Progenitor cell of endocrine pancreas (in vitro differentiated cells): ENCODE results near the gene INTS11. TPM values are rescaled to one million over a fixed set of nuclear protein-coding genes. Genes with fewer than 3 reads are reported as not detected.

Source experiments
- DNase-seq: peaks from one replicate; pipeline ENCODE4 v3.0.0; 2021; ENCODE audit warnings: low spot score; ENCODE audit not compliant: unreplicated experiment
- H3K27ac Mint-ChIP-seq: 2 replicates; pipeline ENCODE4 v1.8.0; 2021; ENCODE audit warnings: mild to moderate bottlenecking, moderate library complexity, mixed read lengths
- H3K27me3 Mint-ChIP-seq: 2 replicates; pipeline ENCODE4 v1.8.0; 2021; ENCODE audit warnings: mixed read lengths
- H3K36me3 Mint-ChIP-seq: 2 replicates; pipeline ENCODE4 v1.8.0; 2022; ENCODE audit warnings: mixed read lengths; ENCODE audit not compliant: insufficient read depth
- H3K4me1 Mint-ChIP-seq: 2 replicates; pipeline ENCODE4 v1.8.0; 2021; ENCODE audit warnings: low read depth, mixed read lengths
- H3K4me3 Mint-ChIP-seq: 2 replicates; pipeline ENCODE4 v1.8.0; 2021; ENCODE audit warnings: low read depth, mild to moderate bottlenecking, moderate library complexity, mixed read lengths
- H3K9me3 Mint-ChIP-seq: 2 replicates; pipeline ENCODE4 v1.8.0; 2021; ENCODE audit warnings: low read depth, mixed read lengths
- CTCF ChIP-seq: fragments of 200-600 bp; sonication (generic); IDR thresholded peaks from one replicate; pipeline ENCODE4 v1.5.0; 2021; ENCODE audit warnings: antibody characterized with exemption, mild to moderate bottlenecking; ENCODE audit not compliant: unreplicated experiment
- total RNA-seq: library from RNA; stranded (reverse); gene quantifications from 2 replicates; pipeline ENCODE4 v1.2.1, GENCODE V29; 2021

INTS11 gene
- total RNA-seq, 1 donor from 2014 or later = 177 TPM

- Mint-ChIP-seq H3K4me3 (no peak overlapping the region), H3K9me3 (no peaks in the 10 kb centered on the region), H3K36me3 (no peaks in the 10 kb centered on the region), H3K4me1 (no peaks in the 10 kb centered on the region), H3K27me3 (no peaks in the 10 kb centered on the region), H3K27ac (no peak overlapping the region)
- no peak for DNase-seq
- TF ChIP-seq CTCF = no peak
Measured at GRCh38 chr1:1284221-1285101, 40.0 kb downstream of the INTS11 start.

DNA sequence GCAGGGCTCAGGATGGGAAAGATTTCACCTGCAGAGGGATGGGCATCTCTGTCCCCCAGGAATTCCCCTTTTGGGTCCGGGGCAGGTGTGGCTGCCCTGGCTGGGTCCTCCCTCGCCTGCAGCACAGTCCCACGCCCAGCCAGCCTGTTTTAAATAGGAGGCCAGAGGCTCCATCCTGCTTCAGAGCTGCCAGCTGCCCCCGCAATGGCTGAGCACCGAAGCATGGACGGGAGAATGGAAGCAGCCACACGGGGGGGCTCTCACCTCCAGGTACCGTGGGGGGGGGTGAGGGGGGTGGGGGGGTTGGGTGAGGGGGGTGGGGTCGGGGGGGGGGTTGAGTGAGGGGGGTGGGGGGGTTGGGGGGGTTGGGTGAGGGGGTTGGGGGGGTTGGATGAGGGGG, 40.6 kb downstream of the INTS11 start:
- DNase-seq = no peak
- no peaks in the 10 kb centered on the region for H3K27me3 Mint-ChIP-seq

GRCh38 chr1:1282998-1283397, 41.5 kb downstream of the INTS11 start:
- no peaks in the 10 kb centered on the region for H3K4me1 Mint-ChIP-seq
- DNase-seq = no peak
- H3K4me3 Mint-ChIP-seq = no peak overlapping the region
- H3K9me3 Mint-ChIP-seq = no peaks in the 10 kb centered on the region
- H3K27ac Mint-ChIP-seq = peak overlapping the region; percentile 13
- TF ChIP-seq CTCF = no peak
- H3K36me3 Mint-ChIP-seq = no peaks in the 10 kb centered on the region
- H3K27me3 Mint-ChIP-seq = no peaks in the 10 kb centered on the region

More for the DNA sequence above, 40.6 kb downstream of the INTS11 start:
- H3K4me3 Mint-ChIP-seq = no peak overlapping the region
- H3K4me1 Mint-ChIP-seq = no peaks in the 10 kb centered on the region
- H3K27ac Mint-ChIP-seq = no peak overlapping the region
- no peaks in the 10 kb centered on the region for H3K36me3 Mint-ChIP-seq
- H3K9me3 Mint-ChIP-seq = no peaks in the 10 kb centered on the region
- no peak for TF ChIP-seq CTCF

DNA sequence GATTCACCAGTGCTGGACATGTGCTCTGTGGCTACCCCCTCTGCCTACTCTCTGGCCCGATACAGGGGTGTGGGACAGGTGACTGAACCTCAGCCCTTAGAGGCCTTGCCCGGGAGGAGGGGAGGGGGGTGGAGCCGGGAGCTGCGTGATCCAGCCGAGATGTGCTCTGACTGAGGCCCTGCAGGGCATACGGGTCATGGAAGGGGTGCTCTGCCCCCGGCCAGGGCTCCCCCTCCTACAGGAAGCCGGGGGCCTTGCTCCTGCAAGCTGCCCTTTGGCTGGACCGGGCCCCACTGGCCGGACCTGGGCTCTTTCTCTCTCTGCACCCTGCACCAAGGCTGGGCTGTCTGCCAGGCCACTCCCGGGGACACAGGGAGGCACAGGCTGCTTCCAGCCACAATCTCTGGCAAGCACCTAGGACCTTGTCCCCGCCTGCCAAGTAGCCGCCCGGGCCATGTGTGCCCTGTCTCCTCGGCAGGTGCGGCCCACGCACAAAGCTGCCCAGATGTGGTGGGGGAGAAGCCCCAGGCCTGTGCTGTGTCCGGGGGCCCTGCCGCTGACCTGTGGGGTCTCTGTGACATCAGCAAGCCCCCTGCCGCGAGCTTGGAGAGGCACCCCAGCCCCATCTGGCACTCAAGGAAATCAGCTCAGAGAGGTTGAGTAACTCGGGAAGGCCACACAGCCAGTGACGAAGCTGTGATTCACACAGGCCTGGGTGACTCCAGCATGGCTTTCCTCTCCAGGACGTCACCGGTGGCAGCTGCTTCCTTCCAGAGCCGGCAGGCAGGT, 42.7 kb downstream of the INTS11 start:
- no peaks in the 10 kb centered on the region for H3K4me1 Mint-ChIP-seq
- H3K9me3 Mint-ChIP-seq = no peaks in the 10 kb centered on the region
- TF ChIP-seq CTCF = no peak
- no peaks in the 10 kb centered on the region for H3K27me3 Mint-ChIP-seq
- H3K27ac Mint-ChIP-seq = no peak overlapping the region
- H3K36me3 Mint-ChIP-seq = no peaks in the 10 kb centered on the region
- DNase-seq = no peak
- H3K4me3 Mint-ChIP-seq = no peak overlapping the region

GRCh38 chr1:1280782-1281481, 43.5 kb downstream of the INTS11 start:
- Mint-ChIP-seq H3K4me1 (no peaks in the 10 kb centered on the region), H3K4me3 (no peak overlapping the region), H3K9me3 (no peaks in the 10 kb centered on the region), H3K27me3 (no peaks in the 10 kb centered on the region), H3K27ac (no peak overlapping the region), H3K36me3 (no peaks in the 10 kb centered on the region)
- DNase-seq = no peak
- TF ChIP-seq CTCF = no peak
